Keratinocyte (primary cell): ENCODE measurements around the gene ADAMTS2. TPM values are rescaled to one million over a fixed set of nuclear protein-coding genes. Genes with fewer than 3 reads are reported as not detected.

Experiments used
- DNase-seq: peaks from one replicate; pipeline ENCODE4 v3.0.0-alpha.2; 2011; ENCODE audit warnings: low read depth, missing footprints, low spot score
- FAIRE-seq: peaks from 2 replicates; lab custom pipeline; 2011; peaks lifted over from hg19 to GRCh38; lab: Jason Lieb, UNC
- H2AFZ ChIP-seq: 2 replicates; pipeline ENCODE4 v1.6.0; 2012; ENCODE audit warnings: low read length, control low read depth, inconsistent platforms; ENCODE audit not compliant: control insufficient read depth
- H3K27ac ChIP-seq: 2 replicates; pipeline ENCODE4 v1.5.1; 2011; ENCODE audit warnings: low read length; ENCODE audit not compliant: control insufficient read depth, insufficient read depth
- H3K27me3 ChIP-seq: 3 replicates; pipeline ENCODE4 v1.6.0; 2011; ENCODE audit warnings: low read length; ENCODE audit not compliant: control insufficient read depth, insufficient read depth; ENCODE audit errors: extremely low read depth
- H3K36me3 ChIP-seq, 2 experiments: 2 replicates in 1 of 2; 3 replicates in 1 of 2; pipeline ENCODE4 v1.5.1; 2011; ENCODE audit warnings: low read length in 2 of 2, mild to moderate bottlenecking in 1 of 2; ENCODE audit not compliant: control insufficient read depth in 2 of 2, insufficient read depth in 2 of 2; ENCODE audit errors: extremely low read depth in 1 of 2
- H3K4me1 ChIP-seq: 3 replicates; pipeline ENCODE4 v1.5.1; 2011; ENCODE audit warnings: low read length; ENCODE audit not compliant: control insufficient read depth, insufficient read depth; ENCODE audit errors: extremely low read depth
- H3K4me2 ChIP-seq: 3 replicates; pipeline ENCODE4 v1.6.0; 2011; ENCODE audit warnings: low read depth, low read length; ENCODE audit not compliant: control insufficient read depth, insufficient read depth; ENCODE audit errors: extremely low read depth
- H3K4me3 ChIP-seq, 3 experiments: fragments of 200-600 bp in 1 of 3; sonication (generic) in 1 of 3; 2 replicates in 2 of 3; 3 replicates in 1 of 3; pipeline ENCODE4 v1.5.1; 2011 to 2016; ENCODE audit warnings: low read length in 3 of 3, mild to moderate bottlenecking in 3 of 3, control low read depth in 2 of 3, inconsistent platforms in 1 of 3, low read depth in 1 of 3, mixed read lengths in 1 of 3, mixed run types in 1 of 3, moderate library complexity in 1 of 3; ENCODE audit not compliant: control insufficient read depth in 2 of 3, insufficient read depth in 2 of 3; ENCODE audit errors: extremely low read depth in 1 of 3
- H3K79me2 ChIP-seq: 2 replicates; pipeline ENCODE4 v1.6.0; 2012; ENCODE audit warnings: low read length; ENCODE audit not compliant: control insufficient read depth, insufficient read depth
- H3K9ac ChIP-seq: 3 replicates; pipeline ENCODE4 v1.6.0; 2011; ENCODE audit warnings: low read length; ENCODE audit not compliant: control insufficient read depth, insufficient read depth; ENCODE audit errors: extremely low read depth
- H3K9me1 ChIP-seq: 3 replicates; pipeline ENCODE4 v1.6.0; 2011; ENCODE audit warnings: low read length; ENCODE audit not compliant: control insufficient read depth, insufficient read depth; ENCODE audit errors: extremely low read depth
- H3K9me3 ChIP-seq: 2 replicates; pipeline ENCODE4 v1.5.1; 2012; ENCODE audit warnings: low read depth, low read length; ENCODE audit not compliant: control insufficient read depth
- H4K20me1 ChIP-seq: 3 replicates; pipeline ENCODE4 v1.6.0; 2011; ENCODE audit warnings: low read length; ENCODE audit not compliant: control insufficient read depth, insufficient read depth; ENCODE audit errors: extremely low read depth
- EZH2 ChIP-seq: IDR thresholded peaks from one replicate; pipeline ENCODE4 v1.6.1; 2012; ENCODE audit warnings: inconsistent platforms, mild to moderate bottlenecking, low read length, moderate library complexity
- dilution Hi-C: fragments of 300-500 bp; cut with MboI; formaldehyde crosslinking; loops from one replicate; pipeline ENCODE4 v1.7.0; 2020; ENCODE audit warnings: low sequenced_read_pairs; ENCODE audit not compliant: extremely low pct_ligation_motif_present
- polyA plus RNA-seq, 5 experiments: library from polyadenylated mRNA; depleted of rRNA in 3 of 5; stranded (reverse) in 3 of 5; stranded (forward) in 1 of 5; unstranded in 1 of 5; fragments of >200 nt; gene quantifications; 1 replicate in 1 of 5; 2 replicates in 3 of 5; 3 replicates in 1 of 5; pipeline versions ENCODE4 v1.2.1 to v1.2.3, GENCODE V29; 2011 to 2012; ENCODE audit warnings: missing spikeins in 2 of 5, low read depth in 1 of 5, low replicate concordance in 1 of 5
- TF ChIP-seq, protein P1 (sequence below), 3 experiments: IDR thresholded peaks in 1 of 3; conservative IDR thresholded peaks in 1 of 3; optimal IDR thresholded peaks in 1 of 3; 2 replicates in 2 of 3; 3 replicates in 1 of 3; pipeline versions ENCODE3 to v1.5.1; 2011; ENCODE audit warnings: low read length in 3 of 3, mild to moderate bottlenecking in 3 of 3, moderate library complexity in 2 of 3, control low read depth in 1 of 3, inconsistent platforms in 1 of 3; ENCODE audit not compliant: insufficient read depth in 2 of 3; ENCODE audit errors: extremely low read depth in 1 of 3

Gene ADAMTS2
- polyA plus RNA-seq, 1 donor (not counting 4 experiments of a cell fraction or from before 2014, with no cell fraction given), result not detected

- H3K9ac ChIP-seq, result no peak overlapping the region
- no peak for TF ChIP-seq EZH2
- TF ChIP-seq, protein P1, sequence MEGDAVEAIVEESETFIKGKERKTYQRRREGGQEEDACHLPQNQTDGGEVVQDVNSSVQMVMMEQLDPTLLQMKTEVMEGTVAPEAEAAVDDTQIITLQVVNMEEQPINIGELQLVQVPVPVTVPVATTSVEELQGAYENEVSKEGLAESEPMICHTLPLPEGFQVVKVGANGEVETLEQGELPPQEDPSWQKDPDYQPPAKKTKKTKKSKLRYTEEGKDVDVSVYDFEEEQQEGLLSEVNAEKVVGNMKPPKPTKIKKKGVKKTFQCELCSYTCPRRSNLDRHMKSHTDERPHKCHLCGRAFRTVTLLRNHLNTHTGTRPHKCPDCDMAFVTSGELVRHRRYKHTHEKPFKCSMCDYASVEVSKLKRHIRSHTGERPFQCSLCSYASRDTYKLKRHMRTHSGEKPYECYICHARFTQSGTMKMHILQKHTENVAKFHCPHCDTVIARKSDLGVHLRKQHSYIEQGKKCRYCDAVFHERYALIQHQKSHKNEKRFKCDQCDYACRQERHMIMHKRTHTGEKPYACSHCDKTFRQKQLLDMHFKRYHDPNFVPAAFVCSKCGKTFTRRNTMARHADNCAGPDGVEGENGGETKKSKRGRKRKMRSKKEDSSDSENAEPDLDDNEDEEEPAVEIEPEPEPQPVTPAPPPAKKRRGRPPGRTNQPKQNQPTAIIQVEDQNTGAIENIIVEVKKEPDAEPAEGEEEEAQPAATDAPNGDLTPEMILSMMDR (optimal IDR thresholded peaks at IDR 0.05 in 1 of 3, IDR thresholded peaks at IDR 0.05 in 1 of 3, conservative IDR thresholded peaks at IDR 0.05 in 1 of 3; ENCODE audit: extremely low read depth in 1 of 3, insufficient read depth in 2 of 3, low read length in 3 of 3), result no peak
These were observed 193.8 kb downstream of the ADAMTS2 start for GRCh38 chr5:179151286-179152118.

GRCh38 chr5:179150011-179150410, 195.2 kb downstream of the ADAMTS2 start:
- H3K27ac ChIP-seq, result no peak overlapping the region
- H3K9me1 ChIP-seq, result no peaks in the 10 kb centered on the region
- H3K27me3 ChIP-seq, result no peaks in the 10 kb centered on the region
- no peaks in the 10 kb centered on the region for H3K4me1 ChIP-seq
- TF ChIP-seq, protein P1 (optimal IDR thresholded peaks at IDR 0.05 in 1 of 3, IDR thresholded peaks at IDR 0.05 in 1 of 3, conservative IDR thresholded peaks at IDR 0.05 in 1 of 3; ENCODE audit: extremely low read depth in 1 of 3, insufficient read depth in 2 of 3, low read length in 3 of 3), result no peak
- no peak for TF ChIP-seq EZH2
- no peaks in the 10 kb centered on the region for H3K36me3 ChIP-seq
- H4K20me1 ChIP-seq, result no peaks in the 10 kb centered on the region
- no peak for DNase-seq
- H3K79me2 ChIP-seq, result no peaks in the 10 kb centered on the region
- no peak overlapping the region for H3K4me2 ChIP-seq
- FAIRE-seq, result no peak
- no peak overlapping the region for H3K4me3 ChIP-seq
- peaks cover 18% of the 10 kb centered on the region for H3K9me3 ChIP-seq
- H2AFZ ChIP-seq, result no peak overlapping the region
- H3K9ac ChIP-seq, result no peak overlapping the region
- dilution Hi-C loops, result no loop called here

More at GRCh38 chr5:179151286-179152118, 193.8 kb downstream of the ADAMTS2 start:
- H3K4me2 ChIP-seq, result no peak overlapping the region
- H3K4me1 ChIP-seq, result no peaks in the 10 kb centered on the region
- H3K36me3 ChIP-seq, result no peaks in the 10 kb centered on the region
- H3K4me3 ChIP-seq, result no peak overlapping the region
- no peak for DNase-seq
- no peak overlapping the region for H3K27ac ChIP-seq
- H3K27me3 ChIP-seq, result no peaks in the 10 kb centered on the region
- H4K20me1 ChIP-seq, result no peaks in the 10 kb centered on the region
- no peak overlapping the region for H2AFZ ChIP-seq
- H3K9me1 ChIP-seq, result no peaks in the 10 kb centered on the region
- no peak for FAIRE-seq
- dilution Hi-C loops, result no loop called here
- H3K79me2 ChIP-seq, result no peaks in the 10 kb centered on the region
- peaks cover 20% of the 10 kb centered on the region for H3K9me3 ChIP-seq
